ENCODE results near the gene ENOX1. TPM values are rescaled to one million over a fixed set of nuclear protein-coding genes. Genes with fewer than 3 reads are reported as not detected.

Gene ENOX1
- total RNA-seq, 1 donor from 2014 or later = 11.5 TPM

DNA sequence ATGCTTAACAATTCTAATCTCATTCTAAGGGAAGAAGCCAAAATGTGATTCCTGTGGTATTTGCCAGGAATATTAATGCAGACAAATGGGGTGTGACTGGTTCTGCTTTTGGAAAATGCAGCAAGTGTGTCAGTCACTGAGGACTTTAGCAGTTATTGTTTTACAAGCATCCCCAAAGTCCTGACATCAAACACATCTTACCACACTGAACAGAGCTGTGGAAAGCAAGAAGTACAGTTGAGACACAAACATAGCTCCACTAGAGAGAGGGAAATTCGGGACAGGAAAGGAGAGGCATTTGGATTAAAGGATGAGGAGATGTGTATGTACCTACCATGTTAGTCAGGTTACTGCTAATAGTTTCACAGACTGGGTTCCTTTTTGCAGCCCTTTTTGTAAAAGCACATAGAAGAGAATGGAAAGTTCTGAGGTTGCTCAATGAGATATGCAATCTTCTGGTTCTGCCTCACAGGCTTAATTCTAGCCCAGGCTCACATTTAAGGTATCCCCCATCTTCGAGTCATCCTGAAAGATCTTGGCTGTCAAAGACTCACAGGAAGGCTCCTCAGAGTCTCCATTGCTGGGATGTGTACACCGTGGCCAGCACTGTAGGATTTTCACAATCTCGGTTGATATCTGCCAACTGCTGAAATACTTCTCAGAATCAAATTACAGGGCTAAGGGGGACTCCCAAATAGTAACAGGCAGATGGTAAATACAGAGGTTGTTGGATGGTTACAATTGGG lies 446.8 kb downstream of the ENOX1 start:
- no peaks in the 10 kb centered on the region for H3K27me3 ChIP-seq (ENCODE audit: control insufficient read depth in 3 of 3, insufficient read depth in 3 of 3, low read length in 3 of 3)
- H3K4me1 ChIP-seq (ENCODE audit: control insufficient read depth in 3 of 3, insufficient read depth in 3 of 3, low read length in 3 of 3) = peaks cover 0 to 14% (median 14%) of the 10 kb centered on the region in 3 donors
- no peak overlapping the region for H3K4me3 ChIP-seq (ENCODE audit: low read length in 3 of 3)
- H3K27ac ChIP-seq (ENCODE audit: low read depth, low read length) = no peak overlapping the region
- peaks cover 0 to 3% (median 0%) of the 10 kb centered on the region in 3 donors for H3K36me3 ChIP-seq (ENCODE audit: control insufficient read depth in 3 of 3, insufficient read depth in 3 of 3, low read length in 3 of 3)
- no peak overlapping the region for H3K9ac ChIP-seq (ENCODE audit: low read depth in 1 of 3, low read length in 3 of 3)
- H3K9me3 ChIP-seq (ENCODE audit: control insufficient read depth in 3 of 3, low read length in 3 of 3) = no peaks in the 10 kb centered on the region

DNA sequence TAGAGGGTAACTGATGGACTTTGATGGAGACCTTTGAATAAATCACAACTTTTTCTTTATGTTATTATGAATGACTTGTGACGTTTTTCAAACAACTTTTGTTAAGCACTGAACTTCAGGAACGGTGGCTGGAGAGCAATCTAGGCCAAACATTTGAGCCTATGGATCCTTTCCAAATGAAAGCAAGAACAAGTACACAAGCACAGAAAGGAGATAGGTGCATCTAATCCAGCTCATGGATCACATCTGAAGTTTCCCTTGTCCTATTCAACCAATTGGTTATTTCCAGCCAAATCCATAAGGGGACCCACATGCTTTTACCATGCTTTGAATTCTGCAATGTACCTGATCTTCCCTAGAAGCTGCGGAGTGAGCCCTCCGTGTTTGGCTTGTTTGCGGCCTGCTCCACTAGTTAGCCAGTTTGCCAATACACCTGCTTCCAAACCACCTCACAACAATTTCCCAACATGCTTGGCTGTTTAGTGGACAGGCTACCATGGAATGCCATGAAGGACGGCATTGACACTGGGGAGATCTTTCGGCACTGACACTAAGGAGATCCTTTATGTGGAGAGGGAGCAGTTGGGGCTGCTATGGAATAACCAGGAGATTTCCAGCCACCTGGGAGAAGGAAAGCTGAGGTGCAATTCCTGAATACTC lies 447.5 kb downstream of the ENOX1 start:
- H3K4me1 ChIP-seq (ENCODE audit: control insufficient read depth in 3 of 3, insufficient read depth in 3 of 3, low read length in 3 of 3) = peaks cover 0 to 14% (median 14%) of the 10 kb centered on the region in 3 donors
- H3K9me3 ChIP-seq (ENCODE audit: control insufficient read depth in 3 of 3, low read length in 3 of 3) = no peaks in the 10 kb centered on the region
- H3K4me3 ChIP-seq (ENCODE audit: low read length in 3 of 3) = peak overlapping the region in 1 of 3 donors; percentile 11
- peaks cover 0 to 3% (median 0%) of the 10 kb centered on the region in 3 donors for H3K36me3 ChIP-seq (ENCODE audit: control insufficient read depth in 3 of 3, insufficient read depth in 3 of 3, low read length in 3 of 3)
- no peak overlapping the region for H3K27ac ChIP-seq (ENCODE audit: low read depth, low read length)
- no peak overlapping the region for H3K9ac ChIP-seq (ENCODE audit: low read depth in 1 of 3, low read length in 3 of 3)
- H3K27me3 ChIP-seq (ENCODE audit: control insufficient read depth in 3 of 3, insufficient read depth in 3 of 3, low read length in 3 of 3) = no peaks in the 10 kb centered on the region

DNA sequence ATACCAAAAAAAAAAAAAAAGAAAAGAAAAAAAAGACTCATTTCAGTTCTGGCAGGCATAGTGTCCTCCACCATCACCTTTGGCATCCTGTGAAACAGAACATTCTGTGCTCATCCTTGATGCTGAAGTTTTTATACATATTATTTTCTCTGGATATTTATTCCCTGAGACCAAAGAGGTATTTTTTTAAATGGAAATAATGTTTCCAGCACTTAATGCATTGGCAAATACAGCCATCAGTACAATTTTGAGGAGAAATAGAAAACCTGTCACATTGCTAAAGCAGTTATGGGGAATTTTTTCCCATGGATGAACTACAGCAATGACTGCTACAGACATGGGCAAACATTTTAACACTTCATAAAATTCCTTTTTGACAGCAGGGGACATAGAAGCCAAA lies 451.0 kb downstream of the ENOX1 start:
- H3K9me3 ChIP-seq (ENCODE audit: control insufficient read depth in 3 of 3, low read length in 3 of 3) = no peaks in the 10 kb centered on the region
- no peak overlapping the region for H3K4me3 ChIP-seq (ENCODE audit: low read length in 3 of 3)
- no peaks in the 10 kb centered on the region for H3K27me3 ChIP-seq (ENCODE audit: control insufficient read depth in 3 of 3, insufficient read depth in 3 of 3, low read length in 3 of 3)
- no peaks in the 10 kb centered on the region for H3K36me3 ChIP-seq (ENCODE audit: control insufficient read depth in 3 of 3, insufficient read depth in 3 of 3, low read length in 3 of 3)
- no peak overlapping the region for H3K27ac ChIP-seq (ENCODE audit: low read depth, low read length)
- H3K9ac ChIP-seq (ENCODE audit: low read depth in 1 of 3, low read length in 3 of 3) = no peak overlapping the region
- H3K4me1 ChIP-seq (ENCODE audit: control insufficient read depth in 3 of 3, insufficient read depth in 3 of 3, low read length in 3 of 3) = peaks cover 0 to 21% (median 16%) of the 10 kb centered on the region in 3 donors

DNA sequence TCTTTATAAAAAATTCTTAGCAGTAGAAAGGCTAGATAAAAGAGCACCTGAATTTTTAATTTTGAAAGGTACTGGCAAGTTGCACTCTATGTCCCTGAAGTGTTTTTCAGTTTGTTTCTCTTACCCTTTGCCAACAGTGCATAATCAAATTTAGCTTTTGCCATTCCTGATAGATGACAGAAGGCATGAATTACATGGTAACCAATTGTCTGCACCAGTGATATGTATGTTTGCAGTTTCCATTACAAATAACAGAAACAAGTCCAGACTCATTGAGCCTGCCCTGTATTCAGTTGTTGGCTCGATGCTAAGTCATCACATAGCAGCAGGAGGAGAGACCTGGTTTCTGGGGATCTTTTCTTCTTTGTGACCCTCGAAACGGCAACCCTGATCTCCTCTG lies 453.6 kb downstream of the ENOX1 start:
- Histone ChIP-seq H3K4me3 (ENCODE audit: low read length in 3 of 3) (no peak overlapping the region), H3K9ac (ENCODE audit: low read depth in 1 of 3, low read length in 3 of 3) (no peak overlapping the region), H3K9me3 (ENCODE audit: control insufficient read depth in 3 of 3, low read length in 3 of 3) (no peaks in the 10 kb centered on the region), H3K27ac (ENCODE audit: low read depth, low read length) (no peak overlapping the region), H3K4me1 (ENCODE audit: control insufficient read depth in 3 of 3, insufficient read depth in 3 of 3, low read length in 3 of 3) (peaks cover 0 to 13% (median 8%) of the 10 kb centered on the region in 3 donors), H3K27me3 (ENCODE audit: control insufficient read depth in 3 of 3, insufficient read depth in 3 of 3, low read length in 3 of 3) (no peaks in the 10 kb centered on the region), H3K36me3 (ENCODE audit: control insufficient read depth in 3 of 3, insufficient read depth in 3 of 3, low read length in 3 of 3) (no peaks in the 10 kb centered on the region)

DNA sequence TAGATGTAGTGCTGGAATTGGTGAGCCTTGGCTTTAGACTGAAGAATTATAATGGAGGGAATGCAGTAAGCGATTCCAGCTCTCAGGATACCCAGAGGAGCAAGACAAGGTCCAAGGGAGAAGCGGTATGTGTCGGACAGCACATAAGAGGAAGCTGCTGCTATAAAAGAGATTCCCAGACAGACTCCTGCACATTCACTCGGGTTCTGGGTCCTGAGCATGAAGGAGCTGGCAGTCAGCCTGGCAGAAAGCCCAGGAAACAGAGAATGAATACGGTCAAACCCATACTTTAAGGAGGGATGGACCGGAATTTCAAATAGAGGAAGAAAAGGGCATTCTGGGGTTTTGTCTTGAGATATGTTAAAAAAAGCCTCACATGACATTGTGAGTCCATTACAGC lies 455.1 kb downstream of the ENOX1 start:
- H3K4me3 ChIP-seq (ENCODE audit: low read length in 3 of 3) = no peak overlapping the region
- no peaks in the 10 kb centered on the region for H3K9me3 ChIP-seq (ENCODE audit: control insufficient read depth in 3 of 3, low read length in 3 of 3)
- no peak overlapping the region for H3K27ac ChIP-seq (ENCODE audit: low read depth, low read length)
- H3K27me3 ChIP-seq (ENCODE audit: control insufficient read depth in 3 of 3, insufficient read depth in 3 of 3, low read length in 3 of 3) = no peaks in the 10 kb centered on the region
- no peaks in the 10 kb centered on the region for H3K36me3 ChIP-seq (ENCODE audit: control insufficient read depth in 3 of 3, insufficient read depth in 3 of 3, low read length in 3 of 3)
- H3K4me1 ChIP-seq (ENCODE audit: control insufficient read depth in 3 of 3, insufficient read depth in 3 of 3, low read length in 3 of 3) = peaks cover 0 to 13% (median 8%) of the 10 kb centered on the region in 3 donors
- H3K9ac ChIP-seq (ENCODE audit: low read depth in 1 of 3, low read length in 3 of 3) = no peak overlapping the region

DNA sequence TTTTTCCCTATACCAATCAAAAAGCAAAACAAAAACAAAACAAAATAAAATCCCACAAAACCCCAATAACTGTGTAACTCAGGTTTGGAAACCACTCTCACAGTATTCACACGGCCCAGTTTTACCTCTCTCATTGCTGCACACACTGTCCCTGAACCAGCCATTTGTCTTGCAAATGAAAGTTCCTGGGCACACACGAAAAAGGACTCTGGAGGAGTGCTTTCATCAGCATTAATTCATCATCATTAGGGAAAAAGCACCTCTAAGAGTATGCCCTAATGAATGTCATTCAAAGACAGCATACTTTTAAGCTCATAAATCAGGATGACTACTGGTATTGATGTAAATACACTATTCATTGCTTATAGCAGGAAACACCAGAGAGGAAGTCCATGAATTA lies 457.1 kb downstream of the ENOX1 start:
- H3K9ac ChIP-seq (ENCODE audit: low read depth in 1 of 3, low read length in 3 of 3) = no peak overlapping the region
- H3K9me3 ChIP-seq (ENCODE audit: control insufficient read depth in 3 of 3, low read length in 3 of 3) = no peaks in the 10 kb centered on the region
- H3K27ac ChIP-seq (ENCODE audit: low read depth, low read length) = no peak overlapping the region
- no peak overlapping the region for H3K4me3 ChIP-seq (ENCODE audit: low read length in 3 of 3)
- peaks cover 0 to 13% (median 2%) of the 10 kb centered on the region in 3 donors for H3K4me1 ChIP-seq (ENCODE audit: control insufficient read depth in 3 of 3, insufficient read depth in 3 of 3, low read length in 3 of 3)
- no peaks in the 10 kb centered on the region for H3K27me3 ChIP-seq (ENCODE audit: control insufficient read depth in 3 of 3, insufficient read depth in 3 of 3, low read length in 3 of 3)
- H3K36me3 ChIP-seq (ENCODE audit: control insufficient read depth in 3 of 3, insufficient read depth in 3 of 3, low read length in 3 of 3) = no peaks in the 10 kb centered on the region

DNA sequence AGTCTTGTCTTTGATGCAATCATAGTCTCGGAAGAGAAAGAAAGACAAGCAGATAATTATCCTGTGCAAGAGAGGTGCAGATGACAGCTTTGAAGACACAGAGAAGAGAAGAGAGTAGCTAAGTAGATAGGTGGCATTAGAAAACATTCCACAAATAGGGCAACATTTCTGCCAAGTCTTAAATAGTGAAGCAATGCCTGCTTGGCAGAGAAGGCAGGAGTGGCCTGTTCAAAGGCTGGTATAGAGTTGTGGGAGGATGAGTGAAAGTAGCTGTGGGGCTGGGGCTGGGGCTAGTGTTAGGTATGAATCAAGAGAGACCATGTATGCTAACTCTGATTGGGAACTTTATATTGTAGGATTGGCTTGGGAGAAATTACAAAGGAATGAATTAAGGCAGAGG lies 457.9 kb downstream of the ENOX1 start:
- Histone ChIP-seq H3K4me3 (ENCODE audit: low read length in 3 of 3) (no peak overlapping the region), H3K9me3 (ENCODE audit: control insufficient read depth in 3 of 3, low read length in 3 of 3) (no peaks in the 10 kb centered on the region), H3K4me1 (ENCODE audit: control insufficient read depth in 3 of 3, insufficient read depth in 3 of 3, low read length in 3 of 3) (peaks cover 0 to 13% (median 2%) of the 10 kb centered on the region in 3 donors), H3K27me3 (ENCODE audit: control insufficient read depth in 3 of 3, insufficient read depth in 3 of 3, low read length in 3 of 3) (no peaks in the 10 kb centered on the region), H3K36me3 (ENCODE audit: control insufficient read depth in 3 of 3, insufficient read depth in 3 of 3, low read length in 3 of 3) (no peaks in the 10 kb centered on the region), H3K27ac (ENCODE audit: low read depth, low read length) (no peak overlapping the region), H3K9ac (ENCODE audit: low read depth in 1 of 3, low read length in 3 of 3) (no peak overlapping the region)

DNA sequence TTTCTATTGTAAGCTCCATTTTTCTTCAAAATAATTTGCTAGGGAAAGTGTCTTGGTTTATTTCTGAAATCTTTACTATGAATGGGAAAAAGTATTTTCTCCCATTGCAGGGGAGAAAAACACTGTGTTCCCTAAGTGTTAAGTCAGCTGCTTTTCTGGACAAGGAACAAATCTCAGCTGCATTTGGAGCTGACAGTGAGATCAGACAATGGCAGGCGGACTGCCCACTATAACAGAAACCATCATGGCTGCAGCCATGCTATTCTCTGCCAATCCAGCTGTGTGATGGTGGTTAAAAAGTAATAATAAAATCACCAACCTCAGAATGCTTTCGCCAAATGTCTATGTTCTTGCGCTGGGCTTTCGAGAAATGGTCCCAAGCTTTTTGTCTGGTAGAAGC lies 460.7 kb downstream of the ENOX1 start:
- no peaks in the 10 kb centered on the region for H3K36me3 ChIP-seq (ENCODE audit: control insufficient read depth in 3 of 3, insufficient read depth in 3 of 3, low read length in 3 of 3)
- H3K4me3 ChIP-seq (ENCODE audit: low read length in 3 of 3) = no peak overlapping the region
- H3K4me1 ChIP-seq (ENCODE audit: control insufficient read depth in 3 of 3, insufficient read depth in 3 of 3, low read length in 3 of 3) = peaks cover 0 to 9% (median 0%) of the 10 kb centered on the region in 3 donors
- no peaks in the 10 kb centered on the region for H3K27me3 ChIP-seq (ENCODE audit: control insufficient read depth in 3 of 3, insufficient read depth in 3 of 3, low read length in 3 of 3)
- no peak overlapping the region for H3K27ac ChIP-seq (ENCODE audit: low read depth, low read length)
- no peak overlapping the region for H3K9ac ChIP-seq (ENCODE audit: low read depth in 1 of 3, low read length in 3 of 3)
- no peaks in the 10 kb centered on the region for H3K9me3 ChIP-seq (ENCODE audit: control insufficient read depth in 3 of 3, low read length in 3 of 3)

DNA sequence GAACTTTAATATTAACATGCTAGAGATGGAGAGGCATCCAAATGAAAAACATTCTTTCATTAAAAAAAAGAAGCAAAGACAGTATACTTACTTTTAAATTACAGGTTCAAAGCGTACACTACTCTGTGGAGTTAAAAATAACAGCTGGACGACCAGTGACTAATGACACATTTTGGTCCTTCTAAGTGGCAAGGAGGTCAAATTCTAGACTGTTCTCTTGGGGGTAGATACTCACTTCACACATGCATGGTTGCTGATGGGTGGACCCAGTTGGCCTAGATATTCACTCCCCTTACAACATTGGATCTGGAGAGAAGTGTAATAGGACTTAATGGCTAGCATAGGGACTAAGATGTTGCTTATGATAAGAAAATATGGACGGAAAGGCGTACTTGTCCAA lies 461.1 kb downstream of the ENOX1 start:
- H3K36me3 ChIP-seq (ENCODE audit: control insufficient read depth in 3 of 3, insufficient read depth in 3 of 3, low read length in 3 of 3) = no peaks in the 10 kb centered on the region
- H3K4me1 ChIP-seq (ENCODE audit: control insufficient read depth in 3 of 3, insufficient read depth in 3 of 3, low read length in 3 of 3) = peaks cover 0 to 6% (median 0%) of the 10 kb centered on the region in 3 donors
- no peak overlapping the region for H3K9ac ChIP-seq (ENCODE audit: low read depth in 1 of 3, low read length in 3 of 3)

DNA sequence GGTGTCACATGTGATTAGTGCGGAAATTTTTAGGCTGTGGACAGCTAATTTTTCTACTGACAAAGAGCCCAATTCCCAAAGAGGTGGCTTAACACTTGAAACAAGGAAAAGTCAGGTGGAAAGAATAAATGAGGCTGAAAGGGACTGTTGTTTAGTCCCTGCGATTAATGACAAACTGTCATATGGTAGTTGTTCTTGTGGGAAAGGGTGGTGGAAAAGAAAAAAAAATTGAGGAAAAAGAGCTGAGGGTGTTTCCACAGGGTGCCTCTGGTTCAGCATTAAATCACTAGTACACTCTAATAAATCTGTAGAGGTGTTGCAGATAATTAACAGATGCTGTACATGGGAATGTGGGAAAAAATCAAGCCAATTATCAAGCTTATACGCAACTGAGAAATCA lies 462.6 kb downstream of the ENOX1 start:
- Histone ChIP-seq H3K4me3 (ENCODE audit: low read length in 3 of 3) (no peak overlapping the region), H3K4me1 (ENCODE audit: control insufficient read depth in 3 of 3, insufficient read depth in 3 of 3, low read length in 3 of 3) (peaks cover 0 to 4% (median 0%) of the 10 kb centered on the region in 3 donors), H3K9ac (ENCODE audit: low read depth in 1 of 3, low read length in 3 of 3) (no peak overlapping the region), H3K9me3 (ENCODE audit: control insufficient read depth in 3 of 3, low read length in 3 of 3) (no peaks in the 10 kb centered on the region), H3K27me3 (ENCODE audit: control insufficient read depth in 3 of 3, insufficient read depth in 3 of 3, low read length in 3 of 3) (no peaks in the 10 kb centered on the region), H3K27ac (ENCODE audit: low read depth, low read length) (no peak overlapping the region), H3K36me3 (ENCODE audit: control insufficient read depth in 3 of 3, insufficient read depth in 3 of 3, low read length in 3 of 3) (no peaks in the 10 kb centered on the region)

More for the DNA sequence above, 461.1 kb downstream of the ENOX1 start:
- no peaks in the 10 kb centered on the region for H3K9me3 ChIP-seq (ENCODE audit: control insufficient read depth in 3 of 3, low read length in 3 of 3)
- no peak overlapping the region for H3K27ac ChIP-seq (ENCODE audit: low read depth, low read length)
- no peak overlapping the region for H3K4me3 ChIP-seq (ENCODE audit: low read length in 3 of 3)
- no peaks in the 10 kb centered on the region for H3K27me3 ChIP-seq (ENCODE audit: control insufficient read depth in 3 of 3, insufficient read depth in 3 of 3, low read length in 3 of 3)
